OCI-M2 (cell line): Measurements from ENCODE around the gene CPVL.

ENCODE experiments used
- DNase-seq: peaks from one replicate; lab custom pipeline; 2025; ENCODE audit not compliant: unreplicated experiment; lab: John Stamatoyannopoulos, UW

Gene CPVL

GRCh38 chr7:29045258-29046086 is 100.9 kb downstream of the CPVL start:
- no peak for DNase-seq

GRCh38 chr7:29044554-29044953 is 101.8 kb downstream of the CPVL start:
- DNase-seq = no peak

- DNase-seq = no peak
Observed at GRCh38 chr7:29043576-29043975, 102.8 kb downstream of the CPVL start.

GRCh38 chr7:29042824-29043231 is 103.5 kb downstream of the CPVL start:
- no peak for DNase-seq

- no peak for DNase-seq
Observed at GRCh38 chr7:29041991-29042390, 104.3 kb downstream of the CPVL start.

- DNase-seq = no peak
Observed at GRCh38 chr7:29040579-29040925, 105.8 kb downstream of the CPVL start.

- DNase-seq = no peak
Observed at GRCh38 chr7:29039821-29040578, 106.3 kb downstream of the CPVL start.

- DNase-seq = no peak
Observed at GRCh38 chr7:29038463-29038862, 107.9 kb downstream of the CPVL start.

GRCh38 chr7:29035044-29035740 is 111.1 kb downstream of the CPVL start:
- no peak for DNase-seq

- no peak for DNase-seq
Observed at GRCh38 chr7:29033584-29033983, 112.8 kb downstream of the CPVL start.

- DNase-seq = no peak
Observed at GRCh38 chr7:29032146-29032545, 114.2 kb downstream of the CPVL start.

- no peak for DNase-seq
Observed at GRCh38 chr7:29030781-29031275, 115.5 kb downstream of the CPVL start.

- DNase-seq = no peak
Observed at GRCh38 chr7:29022291-29022988, 123.9 kb downstream of the CPVL start.

GRCh38 chr7:29019896-29020295 is 126.4 kb downstream of the CPVL start:
- DNase-seq = no peak

- no peak for DNase-seq
Observed at GRCh38 chr7:29019387-29019786, 127.0 kb downstream of the CPVL start.

- DNase-seq = no peak
Observed at GRCh38 chr7:29017713-29018112, 128.6 kb downstream of the CPVL start.

- DNase-seq = no peak
Observed at GRCh38 chr7:29014725-29015124, 131.6 kb downstream of the CPVL start.

GRCh38 chr7:29013931-29014330 is 132.4 kb downstream of the CPVL start:
- no peak for DNase-seq

- DNase-seq = no peak
Observed at GRCh38 chr7:29013082-29013695, 133.1 kb downstream of the CPVL start.

GRCh38 chr7:29009947-29010346 is 136.4 kb downstream of the CPVL start:
- no peak for DNase-seq

- DNase-seq = no peak
Observed at GRCh38 chr7:29008590-29008989, 137.7 kb downstream of the CPVL start.
